ENCODE data around the gene PFN1.

The PFN1 gene

GRCh38 chr17:4942760-4943508 is 5.4 kb downstream of the PFN1 start:
- Histone ChIP-seq H3K9me2 (ENCODE audit: low read depth, low read length) (no peaks in the 10 kb centered on the region), H3K27me3 (ENCODE audit: insufficient read depth, low read length) (no peaks in the 10 kb centered on the region), H3K4me1 (ENCODE audit: insufficient read depth, low read length, severe bottlenecking) (peaks cover 71% of the 10 kb centered on the region), H3K4me3 (ENCODE audit: low read depth, low read length, poor library complexity, severe bottlenecking) (no peak overlapping the region), H3K9ac (ENCODE audit: low read length) (no peak overlapping the region), H3K36me3 (ENCODE audit: insufficient read depth, low read length) (peaks cover 74% of the 10 kb centered on the region), H3F3A (ENCODE audit: insufficient read depth, low read length) (peaks cover 18% of the 10 kb centered on the region), H4K20me1 (ENCODE audit: insufficient read depth, low read length) (no peaks in the 10 kb centered on the region), H2AFZ (ENCODE audit: low read length) (no peak overlapping the region), H3K4me2 (ENCODE audit: low read length) (no peak overlapping the region), H3K27ac (ENCODE audit: low read depth, low read length, poor library complexity, severe bottlenecking) (no peak overlapping the region), H3K9me3 (ENCODE audit: low read length) (no peaks in the 10 kb centered on the region), H3K79me2 (ENCODE audit: insufficient read depth, low read length) (peaks cover 21% of the 10 kb centered on the region)
- TF ChIP-seq CTCF (IDR thresholded peaks at IDR 0.05; ENCODE audit: low read length) (no peak), EZH2 (IDR thresholded peaks at IDR 0.05; ENCODE audit: borderline replicate concordance, low read length) (no peak)

- Histone ChIP-seq H3K4me1 (ENCODE audit: insufficient read depth, low read length, severe bottlenecking) (peaks cover 63% of the 10 kb centered on the region), H3F3A (ENCODE audit: insufficient read depth, low read length) (peaks cover 17% of the 10 kb centered on the region), H3K27me3 (ENCODE audit: insufficient read depth, low read length) (no peaks in the 10 kb centered on the region), H3K4me2 (ENCODE audit: low read length) (peak overlapping the region; percentile 100), H3K4me3 (ENCODE audit: low read depth, low read length, poor library complexity, severe bottlenecking) (peak overlapping the region; percentile 85), H3K9ac (ENCODE audit: low read length) (peak overlapping the region; percentile 97), H3K9me2 (ENCODE audit: low read depth, low read length) (no peaks in the 10 kb centered on the region), H3K36me3 (ENCODE audit: insufficient read depth, low read length) (peaks cover 75% of the 10 kb centered on the region), H3K27ac (ENCODE audit: low read depth, low read length, poor library complexity, severe bottlenecking) (peak overlapping the region; percentile 85), H4K20me1 (ENCODE audit: insufficient read depth, low read length) (no peaks in the 10 kb centered on the region), H3K9me3 (ENCODE audit: low read length) (no peaks in the 10 kb centered on the region), H2AFZ (ENCODE audit: low read length) (no peak overlapping the region), H3K79me2 (ENCODE audit: insufficient read depth, low read length) (peaks cover 16% of the 10 kb centered on the region; the same call in 1 of the 2 replicates)
- no peak for TF ChIP-seq CTCF (IDR thresholded peaks at IDR 0.05; ENCODE audit: low read length)
- TF ChIP-seq EZH2 (IDR thresholded peaks at IDR 0.05; ENCODE audit: borderline replicate concordance, low read length), result no peak
Measured at GRCh38 chr17:4941319-4941610, 7.1 kb downstream of the PFN1 start.

- Histone ChIP-seq H3K27me3 (ENCODE audit: insufficient read depth, low read length) (no peaks in the 10 kb centered on the region), H3K36me3 (ENCODE audit: insufficient read depth, low read length) (peaks cover 75% of the 10 kb centered on the region), H3K4me3 (ENCODE audit: low read depth, low read length, poor library complexity, severe bottlenecking) (peak overlapping the region; percentile 85), H2AFZ (ENCODE audit: low read length) (no peak overlapping the region), H3K4me1 (ENCODE audit: insufficient read depth, low read length, severe bottlenecking) (peaks cover 58% of the 10 kb centered on the region), H4K20me1 (ENCODE audit: insufficient read depth, low read length) (no peaks in the 10 kb centered on the region), H3K4me2 (ENCODE audit: low read length) (peak overlapping the region; percentile 100), H3K79me2 (ENCODE audit: insufficient read depth, low read length) (peaks cover 16% of the 10 kb centered on the region; the same call in 1 of the 2 replicates), H3K9ac (ENCODE audit: low read length) (peak overlapping the region; percentile 97), H3K9me3 (ENCODE audit: low read length) (no peaks in the 10 kb centered on the region), H3F3A (ENCODE audit: insufficient read depth, low read length) (peaks cover 15% of the 10 kb centered on the region), H3K9me2 (ENCODE audit: low read depth, low read length) (no peaks in the 10 kb centered on the region), H3K27ac (ENCODE audit: low read depth, low read length, poor library complexity, severe bottlenecking) (peak overlapping the region; percentile 85)
- no peak for TF ChIP-seq CTCF (IDR thresholded peaks at IDR 0.05; ENCODE audit: low read length)
- no peak for TF ChIP-seq EZH2 (IDR thresholded peaks at IDR 0.05; ENCODE audit: borderline replicate concordance, low read length)
Measured at GRCh38 chr17:4940555-4941318, 7.6 kb downstream of the PFN1 start.

Data from OCI-LY1 (cell line).